ENCODE results near the gene GRIA1.
"Not testable (repeated sequence)": the region's sequence is repeated elsewhere in the genome, so short reads cannot be mapped to it uniquely, and the experiment has no call there.

GRIA1 gene

GRCh38 chr5:153718713-153719112 lies 228.2 kb downstream of the GRIA1 start:
- no peak for DNase-seq (ENCODE audit: low read depth)

- DNase-seq (ENCODE audit: low read depth) = no peak
These were observed 228.9 kb downstream of the GRIA1 start for GRCh38 chr5:153719324-153719723.

GRCh38 chr5:153723022-153723610 lies 232.6 kb downstream of the GRIA1 start:
- DNase-seq (ENCODE audit: low read depth) = not testable (repeated sequence)

GRCh38 chr5:153742060-153742459 lies 251.6 kb downstream of the GRIA1 start:
- no peak for DNase-seq (ENCODE audit: low read depth)

- DNase-seq (ENCODE audit: low read depth) = no peak
These were observed 254.3 kb downstream of the GRIA1 start for GRCh38 chr5:153744751-153745150.

GRCh38 chr5:153745778-153746395 lies 255.4 kb downstream of the GRIA1 start:
- DNase-seq (ENCODE audit: low read depth) = no peak

- no peak for DNase-seq (ENCODE audit: low read depth)
These were observed 256.0 kb downstream of the GRIA1 start for GRCh38 chr5:153746440-153746839.

- no peak for DNase-seq (ENCODE audit: low read depth)
These were observed 258.4 kb downstream of the GRIA1 start for GRCh38 chr5:153748823-153749222.

GRCh38 chr5:153749960-153750359 lies 259.5 kb downstream of the GRIA1 start:
- no peak for DNase-seq (ENCODE audit: low read depth)

- DNase-seq (ENCODE audit: low read depth) = no peak
These were observed 260.8 kb downstream of the GRIA1 start for GRCh38 chr5:153751251-153751650.

GRCh38 chr5:153752890-153753289 lies 262.4 kb downstream of the GRIA1 start:
- no peak for DNase-seq (ENCODE audit: low read depth)

GRCh38 chr5:153753645-153754432 lies 263.4 kb downstream of the GRIA1 start:
- no peak for DNase-seq (ENCODE audit: low read depth)

GRCh38 chr5:153755913-153756500 lies 265.5 kb downstream of the GRIA1 start:
- DNase-seq (ENCODE audit: low read depth) = no peak

- no peak for DNase-seq (ENCODE audit: low read depth)
These were observed 266.1 kb downstream of the GRIA1 start for GRCh38 chr5:153756540-153756939.

- DNase-seq (ENCODE audit: low read depth) = no peak
These were observed 275.5 kb downstream of the GRIA1 start for GRCh38 chr5:153765987-153766386.

- DNase-seq (ENCODE audit: low read depth) = no peak
These were observed 277.0 kb downstream of the GRIA1 start for GRCh38 chr5:153767221-153768188.

- no peak for DNase-seq (ENCODE audit: low read depth)
These were observed 279.6 kb downstream of the GRIA1 start for GRCh38 chr5:153770066-153770465.

- DNase-seq (ENCODE audit: low read depth) = no peak
These were observed 284.2 kb downstream of the GRIA1 start for GRCh38 chr5:153774686-153775085.

GRCh38 chr5:153775923-153776322 lies 285.5 kb downstream of the GRIA1 start:
- DNase-seq (ENCODE audit: low read depth) = no peak

GRCh38 chr5:153777681-153778581 lies 287.5 kb downstream of the GRIA1 start:
- no peak for DNase-seq (ENCODE audit: low read depth)

- no peak for DNase-seq (ENCODE audit: low read depth)
These were observed 289.4 kb downstream of the GRIA1 start for GRCh38 chr5:153779836-153780235.

Data from stimulated activated CD8-positive, alpha-beta memory T cell treated with anti-CD3 and anti-CD28 coated beads, Interleukin-12 subunit alpha, Interleukin-12 subunit beta, amount 100 ng/mL, for 1 hour (primary cell).